Adrenal gland (tissue), 12 donors: ENCODE measurements around the gene GPR179. TPM values are rescaled to one million over a fixed set of nuclear protein-coding genes. Genes with fewer than 3 reads are reported as not detected.

Source experiments
- DNase-seq, 7 donors: peaks; one replicate each; pipeline ENCODE4 v3.0.0-alpha.2; 2019 to 2020
- H3K27ac ChIP-seq, 5 donors: fragments of 200-600 bp; sonication (generic) in 4 of 5; 1 replicate in 3 of 5; 2 replicates in 2 of 5; pipeline versions ENCODE4 v1.5.1 to v1.8.0; 2016 to 2020; ENCODE audit warnings: mild to moderate bottlenecking in 1 of 5
- H3K27me3 ChIP-seq: fragments of 200-600 bp; 2 replicates; pipeline ENCODE4 v1.8.0; 2021
- H3K36me3 ChIP-seq, 2 donors: fragments of 200-600 bp; replicated peaks in 1 of 2; 1 replicate in 1 of 2; 2 replicates in 1 of 2; pipeline versions ENCODE4 v1.5.1 to v1.8.0; 2018 to 2022
- H3K4me1 ChIP-seq, 2 donors: fragments of 200-600 bp; replicated peaks in 1 of 2; 1 replicate in 1 of 2; 2 replicates in 1 of 2; pipeline versions ENCODE4 v1.5.1 to v1.8.0; 2018 to 2021
- H3K4me3 ChIP-seq, 4 donors: fragments of 200-600 bp; sonication (generic) in 3 of 4; one replicate each; pipeline ENCODE4 v1.5.1; 2016 to 2018
- H3K9me3 ChIP-seq, 3 donors: fragments of 200-600 bp; sonication (generic) in 1 of 3; replicated peaks in 1 of 3; 1 replicate in 2 of 3; 2 replicates in 1 of 3; pipeline versions ENCODE4 v1.5.1 to v1.8.0; 2016 to 2021
- POLR2A ChIP-seq, 2 donors: fragments of 450-650 bp; IDR thresholded peaks; one replicate each; pipeline ENCODE4 v1.6.1; 2017; ENCODE audit warnings: antibody characterized with exemption in 2 of 2, mild to moderate bottlenecking in 2 of 2, moderate library complexity in 1 of 2
- WGBS, 4 donors: extraction: QIAGEN DNeasy Blood & Tissue Kit in 2 of 4; methylation state at CpG; one replicate each; pipeline versions ENCODE4 v1.1.5 to v1.1.7; 2013 to 2017; 5-methylcytosine and 5-hydroxymethylcytosine counted together
- intact Hi-C, 2 donors: fragments of 100-400 bp; cut with DNase I; formaldehyde crosslinking; loops; one replicate each; pipeline versions ENCODE4 v1.14.1 to v1.15.0; 2022 to 2023
- polyA plus RNA-seq, 3 donors: library from polyadenylated mRNA; stranded (reverse); fragments of 200-250 nt in 2 of 3; fragments of 350-450 nt in 1 of 3; fragmentation: Illumina TruSeq in 1 of 3; extraction: RNeasy Lipid Tissue Mini Kit (QIAGEN cat#74804) in 1 of 3; gene quantifications; one replicate each; pipeline ENCODE4 v1.2.3, GENCODE V29; 2013 to 2014
- total RNA-seq, 9 donors: library from RNA; depleted of rRNA in 4 of 9; stranded (reverse); fragments of >200 nt in 4 of 9; fragments of 120-200 nt in 1 of 9; fragmentation: NEBNext Ultra II Directional in 1 of 9; extraction: Animal tissue kit (Norgen Biotek cat#: 25700) in 1 of 9; gene quantifications; one replicate each; pipeline versions ENCODE4 v1.1.0 to v1.2.4, GENCODE V29; 2013 to 2023
- TF ChIP-seq, protein P1 (sequence below), 6 experiments: fragments of 450-650 bp in 4 of 6; fragments of 200-600 bp in 2 of 6; sonication (generic) in 1 of 6; IDR thresholded peaks; 1 replicate in 5 of 6; 2 replicates in 1 of 6; pipeline versions ENCODE4 v1.5.1 to v1.8.0; 2016 to 2021; ENCODE audit warnings: antibody characterized with exemption in 6 of 6, mild to moderate bottlenecking in 2 of 6, moderate library complexity in 1 of 6
- donor health status: healthy with polysubstance abuse.
- donor health status: Bipolar disorder and iron deficiency.
- donor health status: DM: yes; HTN: yes; CAD: no.
- donor health status: DM: no; HTN: no; CAD: no.
- donor health status: DM: no; HTN: no; CAD: no.
- donor health status: DM: yes; HTN: yes; CAD: no.

The GPR179 gene
- total and polyA plus RNA-seq, 12 donors = under 0.01 to 0.32 (median 0.09) TPM; not detected in 4

DNA sequence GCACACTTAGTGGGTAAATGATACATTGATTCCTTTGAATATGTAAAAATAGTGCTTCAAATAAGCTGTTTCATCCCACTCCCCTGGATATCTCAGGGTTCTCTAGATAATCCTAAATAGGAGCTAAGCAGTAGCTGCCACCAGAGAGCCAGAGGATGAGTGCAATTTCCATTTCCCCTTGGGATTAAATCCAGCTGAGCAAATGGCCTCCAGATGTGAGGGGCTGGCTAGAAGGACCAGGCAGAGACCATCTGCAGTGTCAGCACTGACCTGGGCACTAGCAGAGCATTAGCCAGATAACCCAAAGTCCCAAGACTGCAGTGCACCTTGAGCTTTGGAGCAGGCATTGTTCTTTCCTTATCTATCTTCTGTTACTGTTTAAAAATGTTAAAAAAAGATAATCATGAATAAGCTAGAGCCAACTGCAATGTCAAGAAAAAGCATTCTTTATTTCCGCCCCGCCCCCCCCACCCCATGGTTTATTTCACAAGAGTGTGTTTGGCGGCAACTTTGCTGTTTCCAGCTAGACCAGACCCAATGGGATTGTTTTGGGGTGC, 19.5 kb downstream of the GPR179 start:
- 85 to 98% (median 86%) methylated on average over 3 of the region's 3 CpGs for WGBS, 4 donors
- Histone ChIP-seq H3K27ac (no peak overlapping the region), H3K9me3 (no peaks in the 10 kb centered on the region), H3K4me1 (no peaks in the 10 kb centered on the region), H3K36me3 (peaks cover 0 to 31% of the 10 kb centered on the region in 2 donors), H3K27me3 (no peaks in the 10 kb centered on the region), H3K4me3 (no peak overlapping the region)
- intact Hi-C loops = no loop called here
- DNase-seq = no peak
- TF ChIP-seq, protein P1, sequence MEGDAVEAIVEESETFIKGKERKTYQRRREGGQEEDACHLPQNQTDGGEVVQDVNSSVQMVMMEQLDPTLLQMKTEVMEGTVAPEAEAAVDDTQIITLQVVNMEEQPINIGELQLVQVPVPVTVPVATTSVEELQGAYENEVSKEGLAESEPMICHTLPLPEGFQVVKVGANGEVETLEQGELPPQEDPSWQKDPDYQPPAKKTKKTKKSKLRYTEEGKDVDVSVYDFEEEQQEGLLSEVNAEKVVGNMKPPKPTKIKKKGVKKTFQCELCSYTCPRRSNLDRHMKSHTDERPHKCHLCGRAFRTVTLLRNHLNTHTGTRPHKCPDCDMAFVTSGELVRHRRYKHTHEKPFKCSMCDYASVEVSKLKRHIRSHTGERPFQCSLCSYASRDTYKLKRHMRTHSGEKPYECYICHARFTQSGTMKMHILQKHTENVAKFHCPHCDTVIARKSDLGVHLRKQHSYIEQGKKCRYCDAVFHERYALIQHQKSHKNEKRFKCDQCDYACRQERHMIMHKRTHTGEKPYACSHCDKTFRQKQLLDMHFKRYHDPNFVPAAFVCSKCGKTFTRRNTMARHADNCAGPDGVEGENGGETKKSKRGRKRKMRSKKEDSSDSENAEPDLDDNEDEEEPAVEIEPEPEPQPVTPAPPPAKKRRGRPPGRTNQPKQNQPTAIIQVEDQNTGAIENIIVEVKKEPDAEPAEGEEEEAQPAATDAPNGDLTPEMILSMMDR (IDR thresholded peaks at IDR 0.05) = no peak
- no peak for TF ChIP-seq POLR2A (IDR thresholded peaks at IDR 0.05)

DNA sequence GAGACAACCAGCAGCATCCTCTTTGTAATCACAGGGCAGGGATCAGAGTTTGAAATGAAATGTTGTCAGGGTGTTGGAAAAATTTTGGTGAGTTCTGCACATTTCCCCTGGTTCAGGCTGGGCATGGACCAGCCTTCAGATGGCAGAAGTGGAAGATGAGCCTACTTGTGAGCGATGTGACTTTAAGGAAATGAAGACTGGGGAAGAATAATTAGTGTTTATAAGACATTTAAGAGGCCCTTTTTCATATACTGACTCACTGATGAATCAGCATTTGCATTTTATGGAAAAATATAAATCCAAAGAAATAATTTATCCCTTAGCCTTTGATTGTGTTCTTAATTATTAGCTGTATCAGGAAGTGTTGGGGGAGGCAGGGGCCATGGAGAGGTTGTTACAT, 20.9 kb downstream of the GPR179 start:
- Histone ChIP-seq H3K4me1 (no peaks in the 10 kb centered on the region), H3K9me3 (no peaks in the 10 kb centered on the region), H3K36me3 (peaks cover 0 to 31% of the 10 kb centered on the region in 2 donors), H3K4me3 (no peak overlapping the region), H3K27me3 (no peaks in the 10 kb centered on the region), H3K27ac (no peak overlapping the region)
- 97 to 100% (median 100%) methylated on average over 1 of the region's 1 CpG for WGBS, 4 donors
- TF ChIP-seq POLR2A (IDR thresholded peaks at IDR 0.05) = no peak
- TF ChIP-seq, protein P1 (IDR thresholded peaks at IDR 0.05) = no peak
- intact Hi-C loops = no loop called here
- DNase-seq = no peak

DNA sequence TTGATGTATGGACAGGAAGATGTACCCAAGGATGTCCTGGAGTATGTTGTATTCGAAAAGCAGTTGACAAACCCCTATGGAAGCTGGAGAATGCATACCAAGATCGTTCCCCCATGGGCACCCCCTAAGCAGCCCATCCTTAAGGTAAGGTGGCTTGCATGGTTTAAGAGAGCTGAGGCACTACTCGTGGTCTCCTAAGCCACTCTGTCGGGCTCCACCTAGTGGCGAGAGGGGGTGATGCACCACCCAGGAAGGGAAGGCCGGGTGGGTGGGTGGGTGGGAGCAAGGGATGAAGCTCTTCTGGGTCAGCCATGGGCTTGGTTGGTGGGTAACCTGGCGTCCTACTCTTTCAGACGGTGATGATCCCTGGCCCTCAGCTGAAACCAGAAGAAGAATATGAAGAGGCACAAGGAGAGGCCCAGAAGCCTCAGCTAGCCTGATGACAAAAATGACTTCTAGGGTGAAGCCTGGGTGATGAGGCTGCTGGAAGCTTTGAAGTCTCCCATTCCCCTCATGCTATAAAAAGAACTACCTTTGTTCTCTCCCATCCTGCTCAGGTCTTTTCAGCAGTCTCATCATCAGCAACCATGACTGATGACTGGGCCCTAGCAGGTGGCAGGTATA, 21.5 kb downstream of the GPR179 start:
- Histone ChIP-seq H3K36me3 (peaks cover 0 to 31% of the 10 kb centered on the region in 2 donors), H3K27me3 (no peaks in the 10 kb centered on the region), H3K4me1 (no peaks in the 10 kb centered on the region), H3K27ac (no peak overlapping the region), H3K4me3 (no peak overlapping the region), H3K9me3 (no peaks in the 10 kb centered on the region)
- 22 to 56% (median 23%) methylated on average over 3 to 8 of the region's 8 CpGs for WGBS, 4 donors
- intact Hi-C loops = no loop called here
- TF ChIP-seq, protein P1 (IDR thresholded peaks at IDR 0.05) = peak in 5 of 6 experiments; percentile 13 to 79 (median 47)
- TF ChIP-seq POLR2A (IDR thresholded peaks at IDR 0.05) = no peak
- peak; percentile 52 to 76 (median 61) for DNase-seq

DNA sequence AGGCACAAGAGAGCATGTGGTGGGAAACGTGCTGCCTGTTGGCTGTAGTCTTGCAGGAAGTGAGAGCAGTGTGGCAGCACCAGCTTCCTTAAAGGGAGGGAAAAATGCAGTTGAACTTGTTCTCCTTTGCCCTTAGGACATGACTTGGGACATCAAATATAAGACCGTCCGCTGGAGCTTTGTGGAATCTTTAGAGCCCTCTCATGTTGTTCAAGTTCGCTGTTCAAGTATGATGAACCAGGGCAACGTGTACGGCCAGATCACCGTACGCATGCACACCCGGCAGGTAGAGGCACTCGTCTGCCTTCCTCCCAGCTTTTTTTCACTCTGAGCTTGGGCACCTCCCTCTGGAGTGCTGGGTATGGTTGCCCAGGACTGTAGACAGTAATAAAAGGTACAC, 23.3 kb downstream of the GPR179 start:
- Histone ChIP-seq H3K9me3 (no peaks in the 10 kb centered on the region), H3K27me3 (no peaks in the 10 kb centered on the region), H3K27ac (no peak overlapping the region), H3K4me1 (no peaks in the 10 kb centered on the region), H3K36me3 (peaks cover 0 to 31% of the 10 kb centered on the region in 2 donors), H3K4me3 (no peak overlapping the region)
- TF ChIP-seq, protein P1 (IDR thresholded peaks at IDR 0.05) = no peak
- TF ChIP-seq POLR2A (IDR thresholded peaks at IDR 0.05) = no peak
- intact Hi-C loops = no loop called here
- WGBS, 4 donors = 88 to 92% (median 89%) methylated on average over 10 of the region's 10 CpGs
- peak in 1 of 7 donors; percentile 43 for DNase-seq
